ENCODE measurements around the gene PITPNC1. TPM values are rescaled to one million over a fixed set of nuclear protein-coding genes. Genes with fewer than 3 reads are reported as not detected.

Gene PITPNC1
- total RNA-seq, 2 donors from 2014 or later: 12.5 to 18.1 TPM

GRCh38 chr17:67601897-67602296 lies 224.8 kb downstream of the PITPNC1 start:
- no peaks in the 10 kb centered on the region for H3K36me3 ChIP-seq
- H3K4me1 ChIP-seq: peaks cover 0 to 28% of the 10 kb centered on the region in 2 donors
- TF ChIP-seq, protein P1, sequence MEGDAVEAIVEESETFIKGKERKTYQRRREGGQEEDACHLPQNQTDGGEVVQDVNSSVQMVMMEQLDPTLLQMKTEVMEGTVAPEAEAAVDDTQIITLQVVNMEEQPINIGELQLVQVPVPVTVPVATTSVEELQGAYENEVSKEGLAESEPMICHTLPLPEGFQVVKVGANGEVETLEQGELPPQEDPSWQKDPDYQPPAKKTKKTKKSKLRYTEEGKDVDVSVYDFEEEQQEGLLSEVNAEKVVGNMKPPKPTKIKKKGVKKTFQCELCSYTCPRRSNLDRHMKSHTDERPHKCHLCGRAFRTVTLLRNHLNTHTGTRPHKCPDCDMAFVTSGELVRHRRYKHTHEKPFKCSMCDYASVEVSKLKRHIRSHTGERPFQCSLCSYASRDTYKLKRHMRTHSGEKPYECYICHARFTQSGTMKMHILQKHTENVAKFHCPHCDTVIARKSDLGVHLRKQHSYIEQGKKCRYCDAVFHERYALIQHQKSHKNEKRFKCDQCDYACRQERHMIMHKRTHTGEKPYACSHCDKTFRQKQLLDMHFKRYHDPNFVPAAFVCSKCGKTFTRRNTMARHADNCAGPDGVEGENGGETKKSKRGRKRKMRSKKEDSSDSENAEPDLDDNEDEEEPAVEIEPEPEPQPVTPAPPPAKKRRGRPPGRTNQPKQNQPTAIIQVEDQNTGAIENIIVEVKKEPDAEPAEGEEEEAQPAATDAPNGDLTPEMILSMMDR (IDR thresholded peaks at IDR 0.05): no peak
- no peaks in the 10 kb centered on the region for H3K9me3 ChIP-seq
- DNase-seq (ENCODE audit: low spot score): no peak
- no peaks in the 10 kb centered on the region for H3K27me3 ChIP-seq
- H3K27ac ChIP-seq: no peak overlapping the region
- H3K4me3 ChIP-seq: no peak overlapping the region

GRCh38 chr17:67602444-67602843 lies 225.4 kb downstream of the PITPNC1 start:
- H3K27ac ChIP-seq: no peak overlapping the region
- TF ChIP-seq, protein P1 (IDR thresholded peaks at IDR 0.05): no peak

DNA sequence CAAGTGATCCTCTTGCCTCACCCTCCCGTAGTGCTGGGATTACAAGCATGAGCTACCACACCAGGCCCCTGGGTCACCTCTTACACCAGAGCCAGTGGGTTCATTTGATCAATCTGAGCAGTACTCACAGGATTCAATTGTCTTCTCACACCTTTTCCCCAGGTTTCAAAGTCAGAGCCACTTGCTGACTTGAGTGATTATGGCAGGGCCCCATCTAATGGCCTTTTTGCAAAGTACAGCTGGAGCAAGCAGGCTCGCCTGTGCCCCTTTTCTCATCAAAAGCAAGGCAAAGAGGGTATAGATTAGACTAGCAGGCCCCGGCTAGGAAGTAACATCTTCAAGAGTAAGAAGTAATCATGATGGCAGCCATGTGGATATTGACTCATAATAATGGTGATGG lies 225.9 kb downstream of the PITPNC1 start:
- no peak overlapping the region for H3K4me3 ChIP-seq
- no peaks in the 10 kb centered on the region for H3K9me3 ChIP-seq
- no peak overlapping the region for H3K27ac ChIP-seq
- TF ChIP-seq, protein P1 (IDR thresholded peaks at IDR 0.05): peak; percentile 28 to 60
- DNase-seq (ENCODE audit: low spot score): no peak
- no peaks in the 10 kb centered on the region for H3K27me3 ChIP-seq
- H3K36me3 ChIP-seq: no peaks in the 10 kb centered on the region
- H3K4me1 ChIP-seq: peaks cover 0 to 34% of the 10 kb centered on the region in 2 donors

More at GRCh38 chr17:67602444-67602843, 225.4 kb downstream of the PITPNC1 start:
- Histone ChIP-seq H3K4me3 (no peak overlapping the region), H3K4me1 (peaks cover 0 to 33% of the 10 kb centered on the region in 2 donors), H3K27me3 (no peaks in the 10 kb centered on the region), H3K9me3 (no peaks in the 10 kb centered on the region), H3K36me3 (no peaks in the 10 kb centered on the region)
- no peak for DNase-seq (ENCODE audit: low spot score)

DNA sequence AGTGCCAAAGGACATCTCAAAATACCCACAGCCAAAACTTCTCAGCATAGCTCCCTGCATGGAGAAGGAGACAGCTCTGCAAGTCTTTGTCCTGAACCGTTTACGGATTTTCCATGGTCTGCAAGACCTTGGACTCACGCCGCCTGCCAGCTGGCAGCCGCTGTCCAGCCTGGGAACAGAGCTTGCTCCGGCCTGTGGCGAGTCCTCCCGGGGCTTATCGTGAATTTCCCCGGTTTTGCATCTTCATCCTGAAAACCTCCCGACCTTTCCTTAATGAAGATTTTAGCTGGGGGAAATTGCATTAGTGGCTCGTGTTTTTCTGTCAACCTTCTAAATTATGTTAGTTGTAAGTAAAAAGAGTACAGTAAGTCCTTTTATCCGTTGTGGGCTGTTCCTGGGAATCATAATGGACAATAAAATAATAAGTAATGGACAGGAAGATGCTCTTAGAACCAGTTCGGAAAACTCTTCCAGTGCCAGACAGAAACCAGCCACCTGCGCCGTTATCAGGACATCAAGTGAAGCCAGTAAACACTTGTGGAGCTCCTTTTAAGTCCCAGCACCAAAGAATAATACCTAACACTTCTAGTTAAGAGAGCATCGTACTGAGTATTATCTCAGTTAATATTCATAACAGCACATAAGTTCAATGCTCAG lies 228.3 kb downstream of the PITPNC1 start:
- H3K27ac ChIP-seq: peak overlapping the region; percentile 49 to 56
- TF ChIP-seq, protein P1 (IDR thresholded peaks at IDR 0.05): no peak
- peaks cover 0 to 34% of the 10 kb centered on the region in 2 donors for H3K4me1 ChIP-seq

GRCh38 chr17:67606471-67606870 lies 229.4 kb downstream of the PITPNC1 start:
- TF ChIP-seq, protein P1 (IDR thresholded peaks at IDR 0.05): no peak

More for the DNA sequence above, 228.3 kb downstream of the PITPNC1 start:
- no peaks in the 10 kb centered on the region for H3K9me3 ChIP-seq
- H3K36me3 ChIP-seq: no peaks in the 10 kb centered on the region
- H3K4me3 ChIP-seq: peak overlapping the region in 1 of 2 donors; percentile 0
- DNase-seq (ENCODE audit: low spot score): peak; percentile 76
- no peaks in the 10 kb centered on the region for H3K27me3 ChIP-seq

More at GRCh38 chr17:67606471-67606870, 229.4 kb downstream of the PITPNC1 start:
- DNase-seq (ENCODE audit: low spot score): no peak
- Histone ChIP-seq H3K4me3 (no peak overlapping the region), H3K36me3 (no peaks in the 10 kb centered on the region), H3K4me1 (peaks cover 0 to 34% of the 10 kb centered on the region in 2 donors), H3K9me3 (no peaks in the 10 kb centered on the region), H3K27me3 (no peaks in the 10 kb centered on the region), H3K27ac (peak overlapping the region; percentile 49 to 56)

All from right atrium auricular region (tissue), 2 donors.